HG03108 (cell line): ENCODE results near the gene SARDH.

Experiments
- ATAC-seq: cut with Tn5 transposase; IDR thresholded peaks from one replicate; pipeline ENCODE4 v1.9.1; 2021; ENCODE audit warnings: moderate library complexity; ENCODE audit not compliant: unreplicated experiment

Gene SARDH

DNA sequence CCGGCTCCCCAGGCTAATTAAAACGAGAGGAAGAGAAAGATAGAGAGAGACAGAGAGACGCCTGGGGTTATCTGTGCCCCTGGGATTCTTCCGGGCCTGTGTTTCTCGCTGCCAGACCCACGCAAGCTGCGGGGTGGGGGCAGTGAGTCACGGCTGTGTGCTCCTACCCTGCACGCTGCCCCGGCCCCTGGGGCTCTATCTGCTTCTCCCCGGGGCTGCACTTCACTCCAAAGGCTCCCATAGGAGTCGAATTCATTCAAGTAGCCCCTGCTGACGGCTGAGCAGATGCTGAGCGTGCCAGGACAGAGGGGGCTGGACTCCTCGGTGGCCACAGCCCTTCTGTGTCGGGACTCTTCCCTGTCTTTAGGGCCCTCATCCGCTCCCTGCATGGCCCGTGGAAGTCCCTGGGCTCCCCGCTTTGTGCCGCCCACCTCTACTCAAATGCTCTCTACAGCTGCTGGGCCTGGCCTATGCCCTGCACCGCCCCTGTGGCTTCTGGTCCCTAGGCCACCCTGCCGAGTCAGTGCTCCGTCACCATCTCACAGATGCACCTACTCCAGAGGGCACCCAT is 22.8 kb downstream of the SARDH start:
- ATAC-seq = no peak

DNA sequence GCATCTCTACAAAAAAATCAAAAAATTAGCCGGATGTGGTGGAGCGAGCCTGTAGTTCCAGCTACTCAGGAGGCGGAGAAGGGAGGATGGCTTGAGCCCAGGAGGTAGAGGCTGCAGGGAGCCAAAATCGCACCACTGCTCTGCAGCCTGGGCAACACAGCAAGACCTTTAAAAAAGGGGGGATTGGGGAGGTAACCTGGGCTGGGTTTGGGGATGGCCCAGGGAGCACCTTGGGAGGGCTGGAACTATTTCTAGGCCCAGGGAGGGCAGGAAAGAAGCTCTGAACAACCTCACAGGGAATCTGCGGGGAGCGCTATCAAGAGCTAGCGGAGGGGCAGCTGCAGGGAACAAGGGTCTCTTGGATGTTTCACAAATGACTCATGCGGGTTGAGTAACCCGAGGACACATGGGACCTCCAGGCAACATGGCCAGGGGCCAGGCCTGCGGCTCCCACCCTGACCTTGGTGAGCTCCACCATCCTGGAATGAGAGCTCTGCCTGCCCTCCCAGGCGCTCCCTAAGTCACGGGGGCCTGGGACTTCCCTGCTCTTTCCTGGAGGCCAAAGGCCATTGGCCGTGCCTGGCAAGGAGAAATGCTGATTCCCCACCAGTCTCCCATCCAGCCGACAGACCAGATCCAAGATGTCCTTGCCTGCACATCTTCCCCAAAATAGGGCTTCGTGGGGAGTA is 23.4 kb downstream of the SARDH start:
- ATAC-seq = no peak

DNA sequence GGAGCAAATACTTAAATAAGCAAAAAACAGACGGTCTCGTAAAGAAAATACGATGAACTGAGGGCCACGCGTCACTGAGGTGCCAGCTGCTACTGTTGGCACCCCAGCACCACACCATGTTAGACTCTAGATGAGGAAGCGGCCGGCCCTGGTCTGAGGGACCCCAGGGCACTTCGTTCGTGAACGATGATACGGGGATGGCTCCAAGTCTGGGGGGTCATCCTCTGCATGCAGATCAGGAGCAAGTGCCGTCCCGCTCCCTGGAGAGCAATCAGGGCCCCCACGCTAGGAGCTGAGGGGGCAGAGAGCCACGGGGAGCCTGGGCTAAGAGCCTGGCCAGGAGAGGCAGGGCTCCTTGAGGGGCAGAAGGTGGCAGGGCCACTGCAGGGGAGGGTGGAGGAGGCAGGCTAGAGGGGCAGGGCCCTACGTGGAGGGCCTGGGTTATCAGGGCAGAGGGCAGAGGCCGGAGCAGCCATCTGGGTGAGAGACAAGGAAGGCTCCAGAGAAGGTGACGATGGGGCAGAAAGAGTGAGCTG is 24.1 kb downstream of the SARDH start:
- ATAC-seq = no peak

DNA sequence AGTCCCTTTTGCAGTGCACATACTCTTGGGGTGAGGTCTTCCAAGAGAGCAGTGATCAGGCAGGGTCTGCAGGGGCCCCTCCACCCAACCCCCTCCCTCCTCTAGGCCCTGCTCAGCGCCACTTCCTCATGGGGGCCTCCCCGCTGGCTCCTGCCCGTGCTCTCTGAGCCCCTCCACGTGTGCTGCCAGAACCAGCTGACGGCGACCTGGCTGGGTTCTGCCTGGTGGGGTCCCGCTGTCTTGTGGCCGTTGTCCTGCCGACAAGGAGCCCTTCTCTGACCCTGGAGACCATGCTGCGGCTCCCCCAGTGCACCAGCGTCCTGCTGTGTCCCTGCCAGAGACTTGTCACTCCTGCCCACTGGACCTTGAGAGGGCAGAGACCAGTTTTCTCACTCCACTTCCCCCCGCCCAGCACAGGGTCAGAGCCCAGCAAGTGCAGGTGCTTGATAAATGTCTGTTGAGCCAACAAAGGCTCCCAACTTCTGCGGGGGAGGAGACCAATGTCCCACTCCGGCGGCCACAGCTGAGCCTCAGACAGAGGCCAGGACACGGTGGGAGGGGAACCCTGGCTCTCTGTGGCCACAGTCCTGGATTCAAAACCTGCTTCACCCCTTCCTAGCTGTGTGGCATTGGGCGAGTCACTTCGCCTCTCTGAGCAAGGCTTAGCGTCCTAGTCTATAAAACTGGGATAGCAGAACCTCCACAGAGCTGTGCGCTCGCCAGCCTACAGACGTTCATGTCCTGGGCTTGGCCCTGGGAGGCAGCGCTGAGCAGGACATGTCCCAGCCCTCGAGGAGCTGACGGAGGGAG is 24.8 kb downstream of the SARDH start:
- no peak for ATAC-seq

DNA sequence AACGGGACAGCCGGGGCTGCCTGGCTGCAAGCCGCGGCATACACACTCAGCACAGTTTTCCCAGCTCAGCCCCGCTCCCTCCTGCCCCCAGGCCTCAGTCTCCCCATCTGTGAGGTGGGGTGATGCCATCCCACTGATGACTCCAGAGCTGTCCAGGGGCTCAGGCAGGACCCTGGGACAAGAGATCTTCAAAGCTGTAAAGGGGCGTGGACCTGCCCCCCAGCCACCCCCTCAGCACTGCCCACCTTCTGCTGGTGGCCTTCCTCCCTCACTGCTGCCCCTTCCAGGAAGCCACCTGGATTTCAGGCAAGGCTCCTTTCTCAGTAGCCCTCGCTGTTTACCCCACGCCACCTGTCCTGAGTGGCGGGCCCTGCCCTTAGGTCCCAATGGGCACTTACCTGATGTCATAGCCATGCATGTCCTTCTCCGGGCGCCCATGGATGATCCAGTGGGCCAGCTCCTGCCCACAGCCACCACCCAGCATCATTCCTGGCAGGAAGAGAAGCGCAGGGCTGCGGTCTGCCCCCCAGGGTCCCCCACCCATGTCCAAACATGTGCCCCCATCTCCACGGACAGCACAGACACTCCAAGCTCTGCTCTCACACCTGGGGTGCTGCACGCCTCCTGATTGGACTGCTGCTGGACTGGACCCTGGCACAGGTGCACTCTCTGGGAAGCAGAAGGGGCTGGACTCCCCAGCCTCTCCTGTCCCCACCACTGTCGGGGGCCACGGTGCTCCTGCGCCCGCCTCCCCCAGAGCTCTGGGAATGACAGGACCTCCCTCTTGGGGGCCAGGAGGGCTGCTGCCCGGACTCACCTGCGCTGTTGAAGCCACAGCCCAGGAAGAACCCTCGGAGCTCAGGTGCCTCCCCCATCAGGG is 25.7 kb downstream of the SARDH start:
- no peak for ATAC-seq

DNA sequence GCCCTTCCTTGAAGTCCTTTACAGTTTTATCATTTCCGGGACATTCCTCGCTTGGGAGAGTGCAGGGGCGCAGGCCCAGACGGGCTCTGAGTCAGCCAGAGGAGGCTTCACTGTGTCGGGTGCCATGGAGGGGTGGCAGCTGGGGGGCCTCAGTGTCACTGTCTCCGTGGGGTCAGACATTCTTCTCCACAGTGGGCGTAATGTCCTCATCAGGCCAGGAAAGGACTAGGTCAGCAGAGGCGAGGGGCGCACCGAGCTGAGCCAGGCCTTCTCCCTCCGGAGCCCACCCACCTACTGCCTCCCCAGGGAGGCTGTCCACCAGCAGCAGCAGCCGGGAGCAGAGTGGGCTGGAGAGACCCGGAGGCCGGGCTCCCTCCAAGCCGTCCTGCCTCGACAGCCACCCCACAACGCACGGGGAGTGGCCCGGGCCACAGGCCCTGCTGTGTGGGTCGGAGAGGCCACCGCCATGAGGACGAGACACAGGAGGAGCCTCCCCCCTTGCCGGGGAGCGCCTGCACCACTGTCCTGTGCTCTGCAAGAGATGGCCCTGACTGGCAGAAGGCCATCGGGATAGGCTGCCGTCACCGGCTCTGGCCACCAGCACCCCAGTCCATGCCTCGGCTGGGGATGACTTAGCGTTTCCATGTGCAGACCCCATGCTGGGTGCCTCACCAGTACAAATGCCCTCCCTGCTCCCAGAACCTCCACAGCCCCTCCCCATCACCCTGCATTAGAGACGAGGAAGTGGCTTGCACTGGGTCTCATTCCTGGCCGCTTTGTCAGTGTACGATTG is 26.5 kb downstream of the SARDH start:
- ATAC-seq = no peak

DNA sequence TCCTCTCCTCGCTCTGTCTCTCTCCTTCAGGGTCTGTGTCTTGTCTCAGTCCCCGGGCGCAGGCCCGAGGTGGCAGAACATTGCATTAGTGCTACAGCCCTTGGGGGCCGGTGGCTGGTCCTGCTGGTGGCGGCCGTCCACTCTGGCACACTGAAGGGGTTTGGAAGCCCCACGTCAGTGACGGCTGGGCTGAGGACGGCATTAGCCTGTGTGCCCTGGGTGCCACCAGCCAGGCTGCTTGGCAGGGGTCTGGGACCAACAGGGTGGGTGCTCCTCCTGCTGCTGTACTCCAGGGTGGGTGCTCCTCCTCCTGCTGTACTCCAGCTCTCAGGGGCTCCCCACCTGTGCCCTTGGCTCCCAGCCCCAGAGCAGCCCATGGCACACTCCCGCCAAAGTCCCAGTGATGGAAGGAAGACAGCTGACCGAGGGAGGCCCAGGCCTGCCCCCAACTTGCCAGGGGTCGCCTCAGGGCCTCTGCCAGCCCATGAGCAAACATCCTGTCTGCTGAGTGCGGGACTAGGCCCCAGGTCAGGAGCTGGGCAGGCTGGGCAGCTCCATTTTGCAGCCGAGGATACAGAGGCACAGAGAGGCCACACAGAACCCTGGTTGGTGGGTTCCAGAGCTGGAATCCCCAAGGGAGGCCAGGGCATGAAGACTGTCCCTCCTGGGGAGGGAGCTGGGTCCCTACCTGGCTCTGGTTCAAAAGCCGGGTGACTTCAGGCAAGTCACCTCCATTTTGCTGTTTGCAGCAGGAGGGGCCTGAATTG is 27.3 kb downstream of the SARDH start:
- ATAC-seq = no peak

DNA sequence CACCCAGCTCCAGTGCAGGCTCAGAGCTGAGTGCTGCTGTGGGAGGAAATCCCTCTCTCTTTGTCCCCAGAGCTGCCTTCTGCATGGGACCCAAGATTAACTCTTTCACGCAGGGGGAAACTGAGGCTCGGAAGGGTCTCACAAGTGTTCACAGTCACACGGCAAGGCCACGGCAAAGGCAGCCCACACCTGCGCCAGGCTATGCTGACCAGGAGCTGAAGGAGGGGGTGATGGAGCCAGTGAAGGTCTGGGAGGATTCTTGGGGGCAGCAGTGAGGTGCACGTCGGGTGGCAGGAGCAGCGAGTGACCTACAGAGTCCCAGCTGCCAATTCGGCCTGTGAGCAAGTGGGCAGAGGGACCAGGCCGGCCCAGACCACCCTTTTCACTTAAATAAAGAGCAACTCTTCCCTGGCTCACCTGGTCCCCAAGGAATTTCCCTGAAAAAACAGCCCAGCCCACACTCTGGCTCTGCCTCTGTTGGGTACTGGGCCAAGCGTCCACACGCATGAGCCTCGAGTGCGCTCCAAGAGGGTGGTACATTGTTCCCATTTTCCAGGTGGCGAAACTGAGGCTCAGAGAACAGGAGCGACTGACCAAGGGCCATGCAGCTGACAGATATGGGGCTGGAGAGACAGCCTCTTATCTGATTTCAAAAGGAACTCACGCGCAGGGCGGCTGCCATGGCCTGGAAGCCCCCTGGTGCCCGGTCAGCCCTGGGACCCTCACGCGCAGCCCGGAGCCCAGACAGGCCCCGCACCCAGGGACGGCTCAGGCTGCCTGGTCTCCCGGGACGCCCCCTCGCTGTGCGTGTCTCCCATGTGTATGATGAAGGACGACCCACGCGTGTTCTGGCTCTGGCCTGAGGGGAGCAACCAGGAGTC is 28.2 kb downstream of the SARDH start:
- ATAC-seq = no peak

DNA sequence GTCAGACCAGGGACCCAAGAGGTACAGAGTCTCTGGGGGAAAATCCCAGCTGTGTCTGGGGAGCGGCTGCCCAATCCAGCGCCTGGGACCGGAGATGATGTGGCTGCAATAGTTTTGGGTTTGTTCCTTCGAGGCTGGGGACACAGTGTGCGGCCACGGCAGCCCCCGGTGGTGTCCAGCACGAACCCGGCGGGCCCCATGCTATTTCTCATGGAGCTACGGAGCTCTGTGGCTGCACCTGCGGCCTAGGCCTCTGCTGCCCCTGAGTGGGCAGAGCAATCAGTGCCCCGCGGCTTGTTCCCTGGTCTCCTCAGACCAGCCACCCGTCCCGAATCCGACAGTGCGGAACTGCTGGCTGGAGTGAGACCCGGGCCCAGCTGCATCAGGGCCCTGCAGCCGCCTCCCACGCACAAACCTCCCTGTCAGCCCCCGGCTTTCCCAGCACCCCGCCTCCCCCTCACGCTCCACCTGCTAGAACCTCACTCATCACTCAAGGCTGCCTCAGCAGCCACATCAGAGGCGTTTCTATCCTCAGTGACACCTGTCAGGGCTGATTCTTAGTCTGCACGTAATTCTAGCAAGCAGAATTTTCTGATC is 29.0 kb downstream of the SARDH start:
- no peak for ATAC-seq

DNA sequence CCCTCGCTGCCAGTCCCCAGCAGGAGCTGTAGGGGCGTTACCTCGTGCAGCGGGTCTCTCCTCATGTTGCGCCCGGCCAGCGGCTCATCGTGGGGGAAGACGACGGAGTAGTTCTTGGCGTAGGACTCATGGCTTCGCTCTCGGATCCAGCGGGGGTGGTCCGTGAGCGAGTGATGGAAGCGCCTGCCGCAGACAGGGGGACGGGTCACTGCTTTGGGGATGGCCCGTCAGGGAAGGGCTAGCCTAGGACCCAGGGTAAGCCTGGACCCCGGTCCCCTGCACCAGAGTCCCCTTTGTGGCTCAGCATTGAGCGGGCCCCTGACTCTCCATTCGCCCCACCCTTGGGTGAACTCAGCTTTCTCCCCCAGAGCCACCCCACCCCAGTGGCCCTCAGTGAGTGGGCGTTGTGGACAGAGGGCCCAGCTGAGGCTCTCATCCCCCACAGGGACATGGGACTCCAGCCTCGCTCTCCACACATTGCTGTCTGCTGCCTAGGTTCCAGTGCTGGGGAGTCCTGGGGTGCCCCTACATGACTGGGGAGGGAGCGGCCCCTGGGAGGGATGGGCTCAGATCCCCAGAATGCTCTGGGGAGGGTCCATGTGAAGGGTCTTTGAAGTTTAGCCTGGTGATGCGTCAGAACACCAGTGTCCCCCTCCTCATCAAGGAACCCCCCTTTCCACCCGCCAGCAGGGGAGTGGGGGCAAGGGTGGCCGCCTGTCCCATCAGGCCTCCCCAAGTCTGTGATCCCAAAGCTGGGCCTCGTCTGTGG is 29.7 kb downstream of the SARDH start:
- no peak for ATAC-seq

DNA sequence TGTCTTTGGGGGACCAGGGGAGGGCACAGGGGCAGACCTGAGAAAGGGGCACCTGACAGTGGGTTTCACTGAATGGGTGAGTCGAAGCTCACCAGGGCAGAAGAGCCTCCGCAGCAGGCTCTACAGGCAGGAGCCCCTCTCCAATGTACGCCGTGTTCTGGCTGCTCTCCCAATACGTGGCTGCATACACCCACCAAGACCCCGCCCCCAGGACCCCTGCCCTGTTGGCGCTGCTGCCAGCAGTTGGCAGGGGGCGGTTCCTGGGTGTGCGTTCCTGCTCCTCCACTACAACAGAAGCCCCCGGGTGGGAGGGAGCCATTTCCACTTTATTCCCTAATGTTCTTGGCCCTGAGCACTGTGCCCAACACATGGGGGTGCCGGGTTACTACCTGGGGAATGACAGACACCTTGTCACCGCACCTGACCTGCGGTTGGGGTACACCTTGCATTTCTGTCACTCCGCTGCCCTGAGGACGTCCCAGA is 30.3 kb downstream of the SARDH start:
- no peak for ATAC-seq

DNA sequence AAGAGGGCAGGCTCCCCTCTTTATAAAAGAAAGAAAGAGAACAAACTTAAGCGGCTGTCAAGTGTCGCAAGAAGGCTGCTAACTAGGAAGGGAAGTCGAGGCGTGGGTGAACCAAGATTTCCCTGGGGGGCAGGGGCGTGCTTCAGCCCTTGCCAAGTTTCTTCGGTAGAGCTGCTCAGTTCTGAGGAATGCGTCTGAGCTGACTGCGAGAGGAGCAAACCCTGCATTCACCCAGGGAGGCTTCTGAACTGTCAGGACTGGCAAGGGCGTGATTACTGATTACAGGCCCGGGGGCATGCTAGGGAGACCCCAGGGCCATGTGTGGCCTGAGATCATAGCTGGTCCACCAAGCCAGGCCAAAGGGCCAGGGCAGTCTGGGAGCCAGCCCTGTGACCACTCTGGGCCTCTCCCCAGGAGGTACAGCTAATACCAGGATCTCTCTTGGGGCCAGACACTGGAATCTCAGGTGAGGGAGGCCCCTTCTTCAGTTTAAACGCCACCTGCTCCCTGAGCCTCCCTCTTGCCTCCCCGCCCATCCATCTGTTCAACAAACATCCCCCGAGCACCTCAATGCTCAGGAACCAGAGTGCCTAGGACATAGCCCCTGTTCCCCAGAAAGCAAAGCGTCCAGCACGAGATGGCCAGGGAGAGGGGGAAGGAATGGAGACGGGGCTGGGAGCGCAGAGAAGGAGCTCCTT is 30.9 kb downstream of the SARDH start:
- ATAC-seq = no peak

DNA sequence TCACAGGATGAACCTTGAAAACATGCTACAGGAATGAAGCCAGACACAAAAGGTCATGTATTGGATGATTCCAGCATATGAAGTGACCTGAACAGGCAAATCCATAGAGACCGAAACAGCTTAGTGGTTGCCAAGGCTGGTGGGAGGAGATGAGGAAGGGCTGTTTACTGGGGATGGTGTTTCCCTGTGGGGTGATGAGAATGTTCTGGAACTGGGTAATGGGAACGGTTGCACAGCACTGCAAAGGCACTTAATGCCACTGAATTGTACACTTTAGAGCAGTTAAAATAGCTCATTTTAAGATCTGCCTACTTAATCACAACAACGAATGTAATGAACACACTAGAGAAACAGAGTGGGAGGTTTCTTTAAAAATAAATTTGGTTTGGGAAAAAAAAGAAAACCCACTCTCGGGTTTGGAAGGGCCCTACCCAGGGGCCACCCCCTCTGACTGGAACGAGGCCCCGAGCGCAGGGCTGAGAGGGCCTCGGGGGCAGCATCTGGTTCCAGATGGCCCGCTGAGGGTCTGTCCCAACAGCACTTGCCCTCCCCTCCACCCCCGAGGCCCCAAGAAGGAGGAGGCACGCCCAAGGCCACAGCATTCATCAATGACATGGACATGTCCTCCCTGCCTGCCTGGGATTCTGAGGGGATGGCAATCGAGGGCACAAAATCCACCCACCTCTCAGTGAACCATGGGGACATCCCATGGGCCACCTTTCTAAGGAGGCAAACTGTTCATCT is 31.7 kb downstream of the SARDH start:
- ATAC-seq = no peak

DNA sequence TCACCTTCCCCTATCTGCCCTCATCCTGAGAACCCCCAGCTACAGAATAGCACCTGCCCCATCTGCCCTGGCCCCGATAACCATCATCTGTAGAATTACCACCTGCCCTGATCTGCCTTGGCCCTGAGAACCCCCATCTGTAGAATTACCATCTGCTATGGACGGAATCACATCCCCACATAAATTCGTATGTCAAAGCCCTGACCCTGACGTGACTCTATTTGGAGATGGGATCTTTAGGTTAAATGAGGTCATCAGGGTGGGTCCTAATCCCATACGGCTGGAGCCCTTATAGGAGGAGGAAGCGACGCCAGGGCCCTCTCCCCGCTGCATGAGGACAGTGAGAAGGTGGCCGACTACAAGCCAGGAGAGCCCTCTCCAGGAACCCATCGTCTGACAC is 32.6 kb downstream of the SARDH start:
- no peak for ATAC-seq

DNA sequence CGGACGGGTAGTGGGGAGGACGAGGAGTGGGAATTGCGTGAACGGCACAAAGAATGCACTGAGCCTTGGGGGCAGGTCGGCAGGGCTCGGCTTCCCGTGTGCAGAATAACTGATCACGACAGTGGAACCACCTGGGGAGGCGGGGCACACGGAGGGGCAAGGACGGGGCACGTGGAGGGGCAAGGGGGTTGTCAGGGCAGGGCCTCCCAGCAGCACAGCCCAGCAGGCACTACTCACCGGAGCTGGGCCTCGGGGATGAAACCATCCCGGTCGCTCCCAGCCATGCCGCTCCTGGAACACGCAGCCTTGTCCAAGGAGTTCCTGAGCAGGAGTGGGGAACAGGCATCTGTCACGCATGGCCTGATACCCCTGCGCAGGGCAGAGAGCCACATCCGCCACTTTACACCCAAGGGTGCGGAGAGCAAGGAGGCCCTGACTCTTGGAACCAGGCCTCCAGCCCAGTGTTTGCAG is 33.4 kb downstream of the SARDH start:
- no peak for ATAC-seq
